Measurements from ENCODE around the gene ZNF366. TPM values are rescaled to one million over a fixed set of nuclear protein-coding genes. Genes with fewer than 3 reads are reported as not detected.

The ZNF366 gene
- total RNA-seq, 1 donor from 2014 or later: not detected

DNA sequence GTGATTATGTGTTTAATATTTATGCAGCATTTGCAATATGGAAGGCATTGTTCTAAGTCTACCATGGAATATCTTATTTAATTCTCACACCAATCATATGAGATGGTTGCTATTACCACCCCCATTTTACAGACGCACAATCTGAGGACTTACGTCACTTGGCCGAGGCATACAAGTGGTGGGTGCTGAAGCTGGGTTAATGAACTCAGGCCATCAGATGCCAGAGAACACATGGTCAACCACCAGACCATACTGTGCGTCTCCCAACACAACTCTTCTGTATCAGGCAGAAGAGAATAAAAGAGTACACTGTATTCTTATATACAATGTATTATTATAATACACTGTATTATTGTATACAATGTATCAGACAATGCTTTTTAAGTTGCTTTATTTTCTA lies 59.5 kb downstream of the ZNF366 start:
- Histone ChIP-seq H3K4me1 (ENCODE audit: insufficient read depth, low read length) (peaks cover 11% of the 10 kb centered on the region), H3K79me2 (ENCODE audit: insufficient read depth, low read length) (no peaks in the 10 kb centered on the region), H3K9me3 (ENCODE audit: insufficient read depth, low read depth, low read length) (no peaks in the 10 kb centered on the region), H3K27me3 (ENCODE audit: insufficient read depth, low read length) (no peaks in the 10 kb centered on the region), H3K27ac (ENCODE audit: low read depth, low read length) (no peak overlapping the region), H3K9ac (ENCODE audit: low read length) (no peak overlapping the region), H4K20me1 (ENCODE audit: insufficient read depth, low read length) (no peaks in the 10 kb centered on the region), H3K4me3 (ENCODE audit: insufficient read depth, low read depth, low read length) (no peak overlapping the region), H3K4me2 (ENCODE audit: low read length) (no peak overlapping the region), H2AFZ (ENCODE audit: low read depth, low read length) (no peak overlapping the region), H3K36me3 (ENCODE audit: insufficient read depth, low read length) (no peaks in the 10 kb centered on the region)
- TF ChIP-seq EZH2 (IDR thresholded peaks at IDR 0.05; ENCODE audit: insufficient read depth, low read length): no peak
- TF ChIP-seq, protein P1, sequence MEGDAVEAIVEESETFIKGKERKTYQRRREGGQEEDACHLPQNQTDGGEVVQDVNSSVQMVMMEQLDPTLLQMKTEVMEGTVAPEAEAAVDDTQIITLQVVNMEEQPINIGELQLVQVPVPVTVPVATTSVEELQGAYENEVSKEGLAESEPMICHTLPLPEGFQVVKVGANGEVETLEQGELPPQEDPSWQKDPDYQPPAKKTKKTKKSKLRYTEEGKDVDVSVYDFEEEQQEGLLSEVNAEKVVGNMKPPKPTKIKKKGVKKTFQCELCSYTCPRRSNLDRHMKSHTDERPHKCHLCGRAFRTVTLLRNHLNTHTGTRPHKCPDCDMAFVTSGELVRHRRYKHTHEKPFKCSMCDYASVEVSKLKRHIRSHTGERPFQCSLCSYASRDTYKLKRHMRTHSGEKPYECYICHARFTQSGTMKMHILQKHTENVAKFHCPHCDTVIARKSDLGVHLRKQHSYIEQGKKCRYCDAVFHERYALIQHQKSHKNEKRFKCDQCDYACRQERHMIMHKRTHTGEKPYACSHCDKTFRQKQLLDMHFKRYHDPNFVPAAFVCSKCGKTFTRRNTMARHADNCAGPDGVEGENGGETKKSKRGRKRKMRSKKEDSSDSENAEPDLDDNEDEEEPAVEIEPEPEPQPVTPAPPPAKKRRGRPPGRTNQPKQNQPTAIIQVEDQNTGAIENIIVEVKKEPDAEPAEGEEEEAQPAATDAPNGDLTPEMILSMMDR (IDR thresholded peaks at IDR 0.05; ENCODE audit: insufficient read depth, low read depth, low read length): no peak
- Mint-ChIP-seq H3K9me3 (ENCODE audit: unreplicated experiment) (no peaks in the 10 kb centered on the region), H3K4me3 (ENCODE audit: unreplicated experiment) (no peak overlapping the region), H3K36me3 (ENCODE audit: low read depth, unreplicated experiment) (peaks cover 6% of the 10 kb centered on the region), H3K4me1 (ENCODE audit: low read depth, unreplicated experiment) (peaks cover 23% of the 10 kb centered on the region), H3K27ac (ENCODE audit: unreplicated experiment) (no peak overlapping the region), H3K27me3 (ENCODE audit: low read depth, unreplicated experiment) (no peaks in the 10 kb centered on the region)
- DNase-seq (ENCODE audit: low read depth) (no peak), FAIRE-seq (no peak)

DNA sequence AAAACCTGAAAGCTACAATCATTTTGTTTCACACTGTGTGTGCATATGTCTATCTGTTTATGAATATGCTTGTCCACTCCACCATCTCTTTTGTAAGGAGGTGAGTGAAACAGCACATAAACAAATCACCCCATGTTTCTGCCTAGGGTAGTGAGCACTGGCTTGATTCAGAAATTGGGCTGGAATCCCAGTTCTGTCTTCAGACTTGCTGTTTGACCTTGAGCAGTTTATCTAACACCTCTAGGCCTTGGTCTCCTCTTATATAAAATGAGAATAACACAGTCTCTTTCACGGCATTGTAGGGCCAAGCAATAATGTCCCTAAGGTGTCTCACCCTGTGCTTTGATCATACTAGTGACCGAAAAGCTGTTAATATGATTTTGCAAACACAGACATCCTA lies 61.2 kb downstream of the ZNF366 start:
- H3K27ac Mint-ChIP-seq (ENCODE audit: unreplicated experiment): no peak overlapping the region
- H3K4me3 Mint-ChIP-seq (ENCODE audit: unreplicated experiment): no peak overlapping the region
- peaks cover 12% of the 10 kb centered on the region for H3K4me1 ChIP-seq (ENCODE audit: insufficient read depth, low read length)
- TF ChIP-seq, protein P1 (IDR thresholded peaks at IDR 0.05; ENCODE audit: insufficient read depth, low read depth, low read length): no peak
- TF ChIP-seq EZH2 (IDR thresholded peaks at IDR 0.05; ENCODE audit: insufficient read depth, low read length): no peak
- no peaks in the 10 kb centered on the region for H3K9me3 ChIP-seq (ENCODE audit: insufficient read depth, low read depth, low read length)
- FAIRE-seq (no peak), DNase-seq (ENCODE audit: low read depth) (no peak)
- H3K27me3 Mint-ChIP-seq (ENCODE audit: low read depth, unreplicated experiment): no peaks in the 10 kb centered on the region
- H3K4me1 Mint-ChIP-seq (ENCODE audit: low read depth, unreplicated experiment): peaks cover 23% of the 10 kb centered on the region
- no peak overlapping the region for H3K4me2 ChIP-seq (ENCODE audit: low read length)
- no peaks in the 10 kb centered on the region for H4K20me1 ChIP-seq (ENCODE audit: insufficient read depth, low read length)
- H2AFZ ChIP-seq (ENCODE audit: low read depth, low read length): no peak overlapping the region
- no peak overlapping the region for H3K27ac ChIP-seq (ENCODE audit: low read depth, low read length)
- H3K36me3 Mint-ChIP-seq (ENCODE audit: low read depth, unreplicated experiment): peaks cover 6% of the 10 kb centered on the region
- H3K36me3 ChIP-seq (ENCODE audit: insufficient read depth, low read length): no peaks in the 10 kb centered on the region
- H3K79me2 ChIP-seq (ENCODE audit: insufficient read depth, low read length): no peaks in the 10 kb centered on the region
- no peak overlapping the region for H3K4me3 ChIP-seq (ENCODE audit: insufficient read depth, low read depth, low read length)
- no peak overlapping the region for H3K9ac ChIP-seq (ENCODE audit: low read length)
- no peaks in the 10 kb centered on the region for H3K27me3 ChIP-seq (ENCODE audit: insufficient read depth, low read length)
- H3K9me3 Mint-ChIP-seq (ENCODE audit: unreplicated experiment): no peaks in the 10 kb centered on the region

DNA sequence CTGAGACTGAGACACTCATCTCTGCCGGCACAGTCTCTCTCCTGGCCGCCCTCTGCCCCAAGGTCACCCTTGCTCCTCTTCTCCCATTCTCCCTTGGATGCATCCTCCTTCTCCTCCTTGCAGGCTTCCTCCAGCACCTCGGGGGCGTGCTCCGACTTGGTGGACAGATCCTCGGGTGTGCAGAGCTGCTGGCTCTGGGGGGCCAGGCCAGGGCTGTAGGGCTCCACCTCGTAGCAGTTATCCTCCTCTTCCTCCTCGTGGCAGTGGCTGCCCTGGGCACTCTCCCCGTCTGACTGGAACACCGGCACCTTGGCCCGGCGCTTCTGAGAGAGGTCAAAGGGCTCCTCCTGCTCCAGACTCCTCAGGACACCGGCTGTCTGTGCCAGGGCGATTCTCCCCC lies 63.3 kb downstream of the ZNF366 start:
- FAIRE-seq: no peak
- Mint-ChIP-seq H3K36me3 (ENCODE audit: low read depth, unreplicated experiment) (peaks cover 6% of the 10 kb centered on the region), H3K9me3 (ENCODE audit: unreplicated experiment) (no peaks in the 10 kb centered on the region), H3K4me3 (ENCODE audit: unreplicated experiment) (no peak overlapping the region), H3K27me3 (ENCODE audit: low read depth, unreplicated experiment) (no peaks in the 10 kb centered on the region), H3K27ac (ENCODE audit: unreplicated experiment) (no peak overlapping the region), H3K4me1 (ENCODE audit: low read depth, unreplicated experiment) (peaks cover 19% of the 10 kb centered on the region)
- Histone ChIP-seq H3K9me3 (ENCODE audit: insufficient read depth, low read depth, low read length) (no peaks in the 10 kb centered on the region), H3K27me3 (ENCODE audit: insufficient read depth, low read length) (no peaks in the 10 kb centered on the region), H3K9ac (ENCODE audit: low read length) (no peak overlapping the region), H3K4me2 (ENCODE audit: low read length) (no peak overlapping the region), H3K79me2 (ENCODE audit: insufficient read depth, low read length) (no peaks in the 10 kb centered on the region), H3K4me3 (ENCODE audit: insufficient read depth, low read depth, low read length) (no peak overlapping the region), H3K4me1 (ENCODE audit: insufficient read depth, low read length) (peaks cover 12% of the 10 kb centered on the region), H2AFZ (ENCODE audit: low read depth, low read length) (no peak overlapping the region), H3K36me3 (ENCODE audit: insufficient read depth, low read length) (no peaks in the 10 kb centered on the region), H4K20me1 (ENCODE audit: insufficient read depth, low read length) (no peaks in the 10 kb centered on the region), H3K27ac (ENCODE audit: low read depth, low read length) (no peak overlapping the region)
- DNase-seq (ENCODE audit: low read depth): no peak
- TF ChIP-seq EZH2 (IDR thresholded peaks at IDR 0.05; ENCODE audit: insufficient read depth, low read length): no peak
- TF ChIP-seq, protein P1 (IDR thresholded peaks at IDR 0.05; ENCODE audit: insufficient read depth, low read depth, low read length): no peak

All from astrocyte (in vitro differentiated cells and primary cell).